ENCODE results near the gene GSDME. TPM values are rescaled to one million over a fixed set of nuclear protein-coding genes. Genes with fewer than 3 reads are reported as not detected.
A peak's percentile ranks its signal among the peaks of the same experiment; 100 is the strongest.
"Not testable (repeated sequence)": the region's sequence is repeated elsewhere in the genome, so short reads cannot be mapped to it uniquely, and the experiment has no call there.

GSDME gene
- polyA plus RNA-seq, 1 donor, result 87.6 TPM

DNA sequence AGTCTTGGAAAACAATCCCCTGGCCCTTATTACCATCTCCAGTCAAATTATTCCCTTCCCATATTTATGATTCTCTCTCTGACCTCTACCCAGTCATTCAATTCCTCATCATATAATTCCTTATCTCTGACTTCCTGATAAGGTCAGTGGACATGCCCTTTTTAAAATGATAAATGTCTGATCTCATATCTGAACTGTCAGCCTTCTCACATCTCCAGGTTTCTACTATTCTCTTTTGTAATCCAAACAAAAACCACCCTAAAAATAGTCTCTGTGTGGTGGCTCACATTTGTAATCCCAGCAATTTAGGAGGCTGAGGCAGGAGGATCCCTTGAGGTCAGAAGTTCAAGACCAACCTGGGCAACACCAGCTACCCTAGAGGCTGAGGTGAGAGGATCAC lies 11.9 kb downstream of the GSDME start:
- Histone ChIP-seq H3K4me1 (ENCODE audit: control insufficient read depth, insufficient read depth, low read length) (peaks cover 33% of the 10 kb centered on the region), H3K4me3 (ENCODE audit: low read length) (no peak overlapping the region), H3K27ac (ENCODE audit: low read length) (peak overlapping the region; percentile 49), H3K36me3 (ENCODE audit: control insufficient read depth, insufficient read depth, low read length) (peaks cover 18% of the 10 kb centered on the region), H3K9me3 (ENCODE audit: control insufficient read depth, low read depth, low read length) (no peaks in the 10 kb centered on the region), H3K27me3 (ENCODE audit: control insufficient read depth, insufficient read depth, low read length) (no peaks in the 10 kb centered on the region)
- no peak for DNase-seq

DNA sequence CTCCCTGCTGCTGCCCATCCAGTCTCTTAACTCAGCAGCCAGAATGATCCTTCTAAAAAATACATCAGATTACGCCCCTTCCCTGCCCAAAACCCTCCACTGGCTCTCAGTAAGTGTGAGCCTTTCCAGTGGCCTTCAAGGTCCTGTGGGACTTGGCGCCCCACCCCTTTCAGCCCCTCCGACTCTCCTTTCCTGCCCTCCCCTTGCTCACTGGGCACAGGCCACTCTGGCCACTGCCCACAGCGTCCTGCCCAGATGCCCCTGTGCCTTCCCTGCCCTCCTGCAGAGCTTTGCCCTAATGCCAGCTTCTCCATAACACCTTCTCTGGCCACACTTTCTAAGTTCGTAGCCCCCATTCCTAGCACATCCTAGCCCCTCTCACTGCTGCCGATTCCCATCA lies 13.8 kb downstream of the GSDME start:
- H3K27ac ChIP-seq (ENCODE audit: low read length), result peak overlapping the region; percentile 84
- H3K27me3 ChIP-seq (ENCODE audit: control insufficient read depth, insufficient read depth, low read length), result no peaks in the 10 kb centered on the region
- peaks cover 36% of the 10 kb centered on the region for H3K4me1 ChIP-seq (ENCODE audit: control insufficient read depth, insufficient read depth, low read length)
- WGBS (ENCODE audit: insufficient coverage, low lambda C conversion rate), result no CpG with 5 or more reads among the region's 6 CpGs
- no peak for DNase-seq
- peaks cover 4% of the 10 kb centered on the region for H3K9me3 ChIP-seq (ENCODE audit: control insufficient read depth, low read depth, low read length)
- peaks cover 13% of the 10 kb centered on the region for H3K36me3 ChIP-seq (ENCODE audit: control insufficient read depth, insufficient read depth, low read length)
- no peak overlapping the region for H3K4me3 ChIP-seq (ENCODE audit: low read length)

DNA sequence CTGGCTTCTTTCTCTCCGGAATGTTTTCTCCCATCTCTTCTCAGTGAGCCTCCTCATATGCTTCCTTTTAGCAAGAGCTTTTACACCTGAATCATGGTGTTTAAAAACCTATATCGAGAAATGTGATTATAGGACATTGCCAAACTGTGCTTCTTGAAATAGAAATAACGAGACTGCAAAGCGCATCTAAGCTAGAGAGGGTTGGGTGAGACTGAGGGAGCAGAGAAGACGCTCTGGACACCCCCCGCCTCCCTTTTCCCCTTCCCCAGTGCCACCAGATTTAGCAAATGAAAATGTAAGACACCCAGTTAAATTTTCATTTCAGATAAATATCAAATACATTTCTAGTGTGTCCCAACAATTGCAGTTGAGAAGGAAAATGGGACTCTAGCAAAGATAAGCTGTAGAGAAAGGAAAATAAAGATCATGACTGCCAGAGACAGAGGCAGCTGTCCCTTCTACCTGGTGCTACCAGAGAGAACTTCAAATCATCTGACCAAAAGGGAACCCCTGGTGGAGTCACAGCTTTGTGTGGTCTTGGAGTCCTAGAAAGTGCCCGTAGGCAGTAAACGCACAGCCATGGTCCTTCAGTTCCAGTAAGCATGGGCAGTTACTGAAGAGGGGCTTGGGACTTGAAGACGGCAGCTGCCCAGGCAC lies 14.6 kb downstream of the GSDME start:
- WGBS (ENCODE audit: insufficient coverage, low lambda C conversion rate), result 100% methylated on average over 1 of the region's 9 CpGs
- H3K9me3 ChIP-seq (ENCODE audit: control insufficient read depth, low read depth, low read length), result peaks cover 5% of the 10 kb centered on the region
- H3K27ac ChIP-seq (ENCODE audit: low read length), result peak overlapping the region; percentile 84
- no peak for DNase-seq
- H3K27me3 ChIP-seq (ENCODE audit: control insufficient read depth, insufficient read depth, low read length), result no peaks in the 10 kb centered on the region
- no peak overlapping the region for H3K4me3 ChIP-seq (ENCODE audit: low read length)
- H3K4me1 ChIP-seq (ENCODE audit: control insufficient read depth, insufficient read depth, low read length), result peaks cover 36% of the 10 kb centered on the region
- peaks cover 13% of the 10 kb centered on the region for H3K36me3 ChIP-seq (ENCODE audit: control insufficient read depth, insufficient read depth, low read length)

DNA sequence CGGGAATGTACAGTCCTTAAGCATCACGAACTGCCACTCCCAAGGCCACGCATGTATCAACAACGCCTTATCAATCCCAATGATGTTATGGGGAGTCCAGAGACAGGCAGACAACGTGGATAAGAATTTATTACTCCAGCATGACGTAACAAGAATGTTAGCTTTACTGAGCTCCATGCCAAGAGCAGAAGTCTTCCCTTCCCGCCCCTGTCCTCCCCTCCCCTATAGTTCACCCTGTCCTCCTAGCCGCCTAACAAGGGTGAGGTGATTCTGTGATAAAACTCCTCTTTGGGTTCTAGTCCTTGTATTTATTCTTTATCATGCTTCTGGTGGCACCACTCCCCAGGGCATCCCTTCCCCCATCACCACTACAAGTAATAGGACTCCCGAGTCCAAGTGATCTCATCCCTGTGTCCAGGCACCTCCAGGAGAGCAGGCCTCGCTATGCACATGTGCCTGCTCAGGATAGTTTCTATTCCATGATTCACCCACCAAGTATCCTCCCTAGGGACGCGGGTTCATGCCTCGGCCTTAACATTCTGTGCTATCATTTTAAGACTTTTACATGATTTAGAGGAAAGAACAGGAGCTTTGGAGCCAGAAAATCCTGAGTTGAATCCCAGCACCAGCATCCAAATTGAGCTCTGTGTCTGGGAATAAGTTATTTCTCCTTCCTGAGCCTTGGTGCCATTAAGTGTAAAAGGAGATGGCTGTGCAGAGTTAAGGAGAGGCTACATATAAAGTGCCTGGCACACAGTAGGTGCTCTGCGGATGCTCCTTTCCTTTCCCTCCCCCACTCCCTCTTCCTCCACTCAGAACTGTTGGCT lies 15.4 kb downstream of the GSDME start:
- Histone ChIP-seq H3K9me3 (ENCODE audit: control insufficient read depth, low read depth, low read length) (peaks cover 5% of the 10 kb centered on the region), H3K36me3 (ENCODE audit: control insufficient read depth, insufficient read depth, low read length) (peaks cover 11% of the 10 kb centered on the region), H3K4me1 (ENCODE audit: control insufficient read depth, insufficient read depth, low read length) (peaks cover 36% of the 10 kb centered on the region), H3K4me3 (ENCODE audit: low read length) (no peak overlapping the region), H3K27me3 (ENCODE audit: control insufficient read depth, insufficient read depth, low read length) (no peaks in the 10 kb centered on the region), H3K27ac (ENCODE audit: low read length) (peak overlapping the region; percentile 84)
- peak; percentile 91 to 95 for DNase-seq
- 33% methylated on average over 1 of the region's 14 CpGs for WGBS (ENCODE audit: insufficient coverage, low lambda C conversion rate)

DNA sequence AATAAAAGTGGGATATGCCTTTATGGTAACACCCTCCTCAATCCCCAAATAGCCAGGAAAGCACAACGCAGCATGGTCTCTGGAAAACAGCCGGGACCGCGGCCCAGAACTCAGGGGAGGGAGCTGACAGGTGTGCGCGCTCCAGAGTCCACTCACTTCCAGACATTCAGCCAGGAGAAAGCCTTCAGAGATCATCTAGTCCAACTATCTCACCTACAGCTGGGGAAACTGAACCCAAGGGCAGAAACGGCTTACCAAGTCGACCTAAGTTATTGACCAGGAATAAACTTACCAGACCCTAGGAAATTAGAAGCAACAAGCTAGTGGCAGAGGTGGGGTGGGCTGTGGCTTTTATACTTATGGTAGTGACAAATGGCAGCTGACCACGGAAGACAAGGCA lies 16.4 kb downstream of the GSDME start:
- DNase-seq, result peak; percentile 26 to 66
- peak overlapping the region; percentile 84 for H3K27ac ChIP-seq (ENCODE audit: low read length)

DNA sequence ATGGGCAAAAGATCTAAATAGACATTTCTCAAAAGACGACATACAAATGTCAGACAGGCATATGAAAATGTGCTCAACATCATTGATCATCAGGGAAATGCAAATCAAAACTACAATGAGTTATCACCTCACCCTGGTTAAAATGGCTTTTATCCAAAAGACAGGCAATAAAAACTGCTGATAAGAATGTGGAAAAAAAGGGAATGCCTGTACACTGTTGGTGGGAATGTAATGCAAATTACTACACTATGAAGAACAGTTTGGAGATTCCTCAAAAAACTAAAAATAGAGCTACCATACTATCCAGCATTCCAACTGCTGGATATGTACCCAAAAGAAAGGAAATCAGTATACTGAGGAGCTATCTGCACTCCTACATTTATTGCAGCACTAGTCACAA lies 18.0 kb downstream of the GSDME start:
- Histone ChIP-seq H3K36me3 (ENCODE audit: control insufficient read depth, insufficient read depth, low read length) (peaks cover 3% of the 10 kb centered on the region), H3K4me1 (ENCODE audit: control insufficient read depth, insufficient read depth, low read length) (peaks cover 26% of the 10 kb centered on the region)
- no CpG with 5 or more reads among the region's 1 CpG for whole genome bisulfite sequencing (ENCODE audit: insufficient coverage, low lambda C conversion rate)

More for the DNA sequence above, 16.4 kb downstream of the GSDME start:
- WGBS (ENCODE audit: insufficient coverage, low lambda C conversion rate), result 100% methylated on average over 1 of the region's 9 CpGs
- Histone ChIP-seq H3K4me3 (ENCODE audit: low read length) (no peak overlapping the region), H3K4me1 (ENCODE audit: control insufficient read depth, insufficient read depth, low read length) (peaks cover 34% of the 10 kb centered on the region), H3K27me3 (ENCODE audit: control insufficient read depth, insufficient read depth, low read length) (no peaks in the 10 kb centered on the region), H3K9me3 (ENCODE audit: control insufficient read depth, low read depth, low read length) (peaks cover 5% of the 10 kb centered on the region), H3K36me3 (ENCODE audit: control insufficient read depth, insufficient read depth, low read length) (peaks cover 6% of the 10 kb centered on the region)

DNA sequence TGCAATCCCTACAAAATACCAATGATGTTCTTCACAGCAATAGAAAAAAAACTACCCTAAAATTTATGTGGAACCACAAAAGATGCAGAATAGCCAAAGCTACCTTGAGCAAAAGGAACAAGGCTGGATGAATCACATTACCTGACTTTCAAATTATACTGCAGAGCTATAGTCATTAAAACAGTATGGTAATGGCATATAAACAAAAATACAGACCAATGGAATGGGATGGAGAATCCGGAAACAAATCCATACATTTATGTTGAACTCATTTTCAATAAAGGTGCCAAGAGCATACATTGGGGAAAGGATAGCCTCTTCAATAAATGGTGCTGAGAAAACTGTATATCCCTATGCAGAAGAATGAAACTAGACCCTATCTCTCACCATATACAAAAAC lies 18.7 kb downstream of the GSDME start:
- Histone ChIP-seq H3K4me3 (ENCODE audit: low read length) (no peak overlapping the region), H3K4me1 (ENCODE audit: control insufficient read depth, insufficient read depth, low read length) (peaks cover 31% of the 10 kb centered on the region), H3K27ac (ENCODE audit: low read length) (peak overlapping the region; percentile 46), H3K27me3 (ENCODE audit: control insufficient read depth, insufficient read depth, low read length) (no peaks in the 10 kb centered on the region), H3K36me3 (ENCODE audit: control insufficient read depth, insufficient read depth, low read length) (peaks cover 2% of the 10 kb centered on the region), H3K9me3 (ENCODE audit: control insufficient read depth, low read depth, low read length) (peaks cover 5% of the 10 kb centered on the region)
- WGBS (ENCODE audit: insufficient coverage, low lambda C conversion rate), result 100% methylated on average over 1 of the region's 1 CpG
- no peak for DNase-seq

More for the DNA sequence above, 18.0 kb downstream of the GSDME start:
- DNase-seq, result no peak
- H3K27me3 ChIP-seq (ENCODE audit: control insufficient read depth, insufficient read depth, low read length), result no peaks in the 10 kb centered on the region
- peak overlapping the region; percentile 46 for H3K27ac ChIP-seq (ENCODE audit: low read length)
- H3K4me3 ChIP-seq (ENCODE audit: low read length), result no peak overlapping the region
- H3K9me3 ChIP-seq (ENCODE audit: control insufficient read depth, low read depth, low read length), result peaks cover 5% of the 10 kb centered on the region

DNA sequence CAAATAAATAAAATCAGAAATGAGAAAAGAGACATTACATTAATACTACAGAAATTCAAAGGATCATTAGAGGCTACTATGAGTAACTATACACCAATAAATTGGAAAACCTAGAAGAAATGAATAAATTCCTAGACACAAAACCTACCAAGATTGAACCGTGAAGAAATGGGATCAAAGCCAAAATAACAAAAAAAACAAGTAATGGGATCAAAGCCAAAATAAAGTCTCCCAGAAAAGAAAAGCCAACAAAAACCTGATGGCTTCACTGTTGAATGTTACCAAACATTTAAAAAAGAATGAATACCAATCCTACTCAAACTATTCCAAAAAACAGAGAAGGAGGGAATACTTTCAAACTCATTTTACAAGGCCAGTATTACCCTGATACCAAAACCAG lies 20.0 kb downstream of the GSDME start:
- no peak for DNase-seq
- Histone ChIP-seq H3K9me3 (ENCODE audit: control insufficient read depth, low read depth, low read length) (peaks cover 5% of the 10 kb centered on the region), H3K36me3 (ENCODE audit: control insufficient read depth, insufficient read depth, low read length) (no peaks in the 10 kb centered on the region), H3K4me3 (ENCODE audit: low read length) (no peak overlapping the region), H3K4me1 (ENCODE audit: control insufficient read depth, insufficient read depth, low read length) (peaks cover 36% of the 10 kb centered on the region), H3K27me3 (ENCODE audit: control insufficient read depth, insufficient read depth, low read length) (no peaks in the 10 kb centered on the region), H3K27ac (ENCODE audit: low read length) (no peak overlapping the region)
- 67% methylated on average over 1 of the region's 1 CpG for WGBS (ENCODE audit: insufficient coverage, low lambda C conversion rate)

DNA sequence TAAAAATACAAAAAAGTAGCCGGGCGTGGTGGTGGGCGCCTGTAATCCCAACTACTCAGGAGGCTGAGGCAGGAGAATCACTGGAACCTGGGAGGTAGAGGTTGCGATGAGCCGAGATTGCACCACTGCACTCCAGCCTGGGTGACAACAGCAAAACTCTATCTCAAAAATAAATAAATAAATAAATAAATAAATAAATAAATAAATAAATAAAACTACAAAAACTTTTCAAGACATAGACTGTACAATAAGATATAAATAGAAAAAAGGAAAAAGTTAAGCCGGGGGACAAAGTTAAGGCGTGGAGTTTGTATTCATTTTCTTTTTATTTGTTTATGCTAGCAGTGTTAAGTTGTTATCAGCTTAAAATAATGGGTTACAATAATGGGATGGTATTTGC lies 21.7 kb downstream of the GSDME start:
- peaks cover 21% of the 10 kb centered on the region for H3K4me1 ChIP-seq (ENCODE audit: control insufficient read depth, insufficient read depth, low read length)
- H3K27me3 ChIP-seq (ENCODE audit: control insufficient read depth, insufficient read depth, low read length); H3K9me3 ChIP-seq (ENCODE audit: control insufficient read depth, low read depth, low read length); H3K4me3 ChIP-seq (ENCODE audit: low read length); DNase-seq; H3K27ac ChIP-seq (ENCODE audit: low read length); H3K36me3 ChIP-seq (ENCODE audit: control insufficient read depth, insufficient read depth, low read length): not testable (repeated sequence)
- 100% methylated on average over 2 of the region's 7 CpGs for WGBS (ENCODE audit: insufficient coverage, low lambda C conversion rate)

DNA sequence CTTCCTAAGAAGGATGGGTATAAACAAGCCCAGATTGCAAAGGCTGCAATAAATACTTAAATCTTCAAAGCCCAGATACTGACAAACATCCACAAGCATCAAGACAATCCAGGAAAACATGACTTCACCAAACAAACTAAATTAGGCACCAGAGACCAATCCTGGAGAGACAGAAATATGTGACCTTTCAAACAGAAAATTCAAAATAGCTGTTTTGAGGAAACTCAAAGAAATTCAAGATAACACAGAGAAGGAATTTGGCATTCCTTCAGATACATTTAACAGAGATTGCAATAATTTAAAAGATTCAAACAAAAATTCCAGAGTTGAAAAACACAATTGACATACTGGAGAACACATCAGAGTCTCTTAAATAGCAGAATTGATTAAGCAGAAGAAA lies 23.0 kb downstream of the GSDME start:
- Histone ChIP-seq H3K27ac (ENCODE audit: low read length) (peak overlapping the region; percentile 79), H3K9me3 (ENCODE audit: control insufficient read depth, low read depth, low read length) (peaks cover 5% of the 10 kb centered on the region), H3K27me3 (ENCODE audit: control insufficient read depth, insufficient read depth, low read length) (no peaks in the 10 kb centered on the region), H3K4me1 (ENCODE audit: control insufficient read depth, insufficient read depth, low read length) (peaks cover 19% of the 10 kb centered on the region), H3K4me3 (ENCODE audit: low read length) (no peak overlapping the region), H3K36me3 (ENCODE audit: control insufficient read depth, insufficient read depth, low read length) (peaks cover 6% of the 10 kb centered on the region)
- no peak for DNase-seq
